ENCODE measurements around the gene IPCEF1. TPM values are rescaled to one million over a fixed set of nuclear protein-coding genes. Genes with fewer than 3 reads are reported as not detected.

The IPCEF1 gene
- total and polyA plus RNA-seq, 2 donors (not counting 3 experiments of a cell fraction or from before 2014, with no cell fraction given) = 0.01 to 0.51 TPM

DNA sequence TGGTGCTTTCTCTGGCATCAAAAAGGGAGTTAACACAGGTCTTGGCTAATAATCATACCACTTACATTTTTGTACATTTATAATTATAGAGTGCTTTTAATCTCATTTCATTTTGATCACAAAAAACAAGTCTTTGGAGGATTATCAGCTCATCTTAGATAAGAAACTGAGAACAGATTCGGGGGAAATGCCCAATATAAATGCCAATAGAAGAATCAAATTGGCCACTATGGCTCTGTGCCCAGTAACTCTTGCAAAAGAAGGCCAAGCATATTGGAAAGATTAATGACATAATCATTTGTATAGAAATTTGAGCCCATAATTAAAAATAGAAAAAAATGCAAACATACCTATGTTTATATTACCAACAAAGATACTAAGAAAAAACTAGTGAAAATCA, 42.5 kb downstream of the IPCEF1 start:
- no peak overlapping the region for H2AFZ ChIP-seq (ENCODE audit: low read depth, low read length)
- no peaks in the 10 kb centered on the region for H4K20me1 ChIP-seq (replicated peaks; ENCODE audit: control insufficient read depth, extremely low read depth, insufficient read depth, low read length)
- H3K27ac ChIP-seq (ENCODE audit: insufficient read depth, low read depth, low read length) = no peak overlapping the region
- intact Hi-C loops (cut with micrococcal nuclease) (no loop called here), dilution Hi-C loops (cut with MboI; ENCODE audit: extremely low pct_ligation_motif_present, low sequenced_read_pairs) (no loop called here)
- H3K4me2 ChIP-seq (ENCODE audit: insufficient read depth, low read length) = no peak overlapping the region
- BruUV-seq (replicated peaks) = no TSS peak
- H3K36me3 ChIP-seq (ENCODE audit: control insufficient read depth in 2 of 2, extremely low read depth in 1 of 2, insufficient read depth in 2 of 2, low read length in 2 of 2) = no peaks in the 10 kb centered on the region
- TF ChIP-seq MYC (IDR thresholded peaks at IDR 0.05; ENCODE audit: low read depth, low read length) (no peak), POLR2AphosphoS5 (IDR thresholded peaks at IDR 0.05; ENCODE audit: insufficient read depth, low read depth, low read length) (no peak), EZH2 (IDR thresholded peaks at IDR 0.05; ENCODE audit: borderline replicate concordance, low read depth, low read length, severe bottlenecking) (no peak), POLR2A (IDR thresholded peaks at IDR 0.05; ENCODE audit: low read depth, low read length) (no peak), GATA2 (IDR thresholded peaks at IDR 0.05; ENCODE audit: insufficient read depth, insufficient read length, low read depth, low read length) (no peak), JUN (IDR thresholded peaks at IDR 0.05; ENCODE audit: borderline replicate concordance, insufficient read depth, insufficient read length, low read depth) (no peak)
- TF ChIP-seq, protein P1, sequence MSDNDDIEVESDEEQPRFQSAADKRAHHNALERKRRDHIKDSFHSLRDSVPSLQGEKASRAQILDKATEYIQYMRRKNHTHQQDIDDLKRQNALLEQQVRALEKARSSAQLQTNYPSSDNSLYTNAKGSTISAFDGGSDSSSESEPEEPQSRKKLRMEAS (IDR thresholded peaks at IDR 0.05; ENCODE audit: insufficient read depth, insufficient read length) = no peak
- TF ChIP-seq, protein P2, sequence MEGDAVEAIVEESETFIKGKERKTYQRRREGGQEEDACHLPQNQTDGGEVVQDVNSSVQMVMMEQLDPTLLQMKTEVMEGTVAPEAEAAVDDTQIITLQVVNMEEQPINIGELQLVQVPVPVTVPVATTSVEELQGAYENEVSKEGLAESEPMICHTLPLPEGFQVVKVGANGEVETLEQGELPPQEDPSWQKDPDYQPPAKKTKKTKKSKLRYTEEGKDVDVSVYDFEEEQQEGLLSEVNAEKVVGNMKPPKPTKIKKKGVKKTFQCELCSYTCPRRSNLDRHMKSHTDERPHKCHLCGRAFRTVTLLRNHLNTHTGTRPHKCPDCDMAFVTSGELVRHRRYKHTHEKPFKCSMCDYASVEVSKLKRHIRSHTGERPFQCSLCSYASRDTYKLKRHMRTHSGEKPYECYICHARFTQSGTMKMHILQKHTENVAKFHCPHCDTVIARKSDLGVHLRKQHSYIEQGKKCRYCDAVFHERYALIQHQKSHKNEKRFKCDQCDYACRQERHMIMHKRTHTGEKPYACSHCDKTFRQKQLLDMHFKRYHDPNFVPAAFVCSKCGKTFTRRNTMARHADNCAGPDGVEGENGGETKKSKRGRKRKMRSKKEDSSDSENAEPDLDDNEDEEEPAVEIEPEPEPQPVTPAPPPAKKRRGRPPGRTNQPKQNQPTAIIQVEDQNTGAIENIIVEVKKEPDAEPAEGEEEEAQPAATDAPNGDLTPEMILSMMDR (IDR thresholded peaks at IDR 0.05; ENCODE audit: extremely low read depth in 1 of 2, insufficient read depth in 1 of 2, low read depth in 1 of 2, low read length in 2 of 2) = no peak
- no peak overlapping the region for H3K4me3 ChIP-seq (replicated peaks in 1 of 3; ENCODE audit: insufficient read depth in 1 of 3, low read depth in 1 of 3, low read length in 3 of 3)
- no peaks in the 10 kb centered on the region for H3K9me1 ChIP-seq (replicated peaks; ENCODE audit: control insufficient read depth, extremely low read depth, insufficient read depth, low read length)
- no peak overlapping the region for H3K9ac ChIP-seq (replicated peaks; ENCODE audit: extremely low read depth, insufficient read depth, low read length)
- ChIA-PET POLR2A (no interaction called here), CTCF (no interaction called here)
- no peaks in the 10 kb centered on the region for H3K27me3 ChIP-seq (ENCODE audit: control insufficient read depth in 2 of 2, insufficient read depth in 2 of 2, low read length in 2 of 2)
- DNase-seq (ENCODE audit: low read depth, low spot score) (no peak), FAIRE-seq (no peak)
- H3K9me3 ChIP-seq (replicated peaks; ENCODE audit: control insufficient read depth, insufficient read depth, low read length) = no peaks in the 10 kb centered on the region
- no peaks in the 10 kb centered on the region for H3K4me1 ChIP-seq (ENCODE audit: control insufficient read depth, extremely low read depth, insufficient read depth, low read length)
- no peaks in the 10 kb centered on the region for H3K79me2 ChIP-seq (ENCODE audit: control insufficient read depth, insufficient read depth, low read length)
